Right ventricle myocardium inferior (tissue), 1 donor: ENCODE data around the gene OR10C1. TPM values are rescaled to one million over a fixed set of nuclear protein-coding genes. Genes with fewer than 3 reads are reported as not detected.

Experiments
- ATAC-seq: fragments of 200-7000 bp; cut with Tn5 transposase; one replicate; pipeline ENCODE4 v1.9.1; 2020; ENCODE audit warnings: mild to moderate bottlenecking, moderate library complexity
- DNase-seq: peaks from one replicate; pipeline ENCODE4 v3.0.0; 2021; ENCODE audit errors: missing footprints
- intact Hi-C: fragments of 100-400 bp; cut with DNase I; formaldehyde crosslinking; loops from one replicate; pipeline ENCODE4 v1.11.0; 2022
- total RNA-seq: library from RNA; stranded (reverse); fragmentation: NEBNext Ultra II Directional; extraction: Animal tissue kit (Norgen Biotek cat#: 25700); gene quantifications from one replicate; pipeline ENCODE4 v1.2.1, GENCODE V29; 2021
- donor health status: DM: no; HTN: yes; CAD: no; lungs with severe emphysema.

The OR10C1 gene
- total RNA-seq, 1 donor from 2014 or later: not detected

DNA sequence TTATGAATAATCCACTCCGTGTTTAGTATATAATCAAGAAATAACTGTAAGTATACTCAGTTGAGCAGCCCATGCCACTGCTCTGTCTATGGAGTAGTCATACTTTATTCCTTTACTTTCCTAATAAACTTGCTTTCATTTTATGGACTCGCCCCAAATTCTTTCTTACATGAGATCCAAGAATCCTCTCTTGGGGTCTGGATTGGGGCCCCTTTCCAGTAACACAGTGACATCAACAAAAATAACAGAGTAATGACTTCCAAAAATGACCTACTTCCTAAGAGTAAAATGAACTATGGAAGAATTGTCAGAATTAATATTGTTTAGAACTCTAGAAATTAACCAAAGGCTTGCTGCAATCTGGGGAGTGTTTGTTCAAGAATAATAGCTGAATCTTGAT is 26.7 kb downstream of the OR10C1 start:
- intact Hi-C loops: no loop called here
- ATAC-seq (no peak), DNase-seq (no peak)

DNA sequence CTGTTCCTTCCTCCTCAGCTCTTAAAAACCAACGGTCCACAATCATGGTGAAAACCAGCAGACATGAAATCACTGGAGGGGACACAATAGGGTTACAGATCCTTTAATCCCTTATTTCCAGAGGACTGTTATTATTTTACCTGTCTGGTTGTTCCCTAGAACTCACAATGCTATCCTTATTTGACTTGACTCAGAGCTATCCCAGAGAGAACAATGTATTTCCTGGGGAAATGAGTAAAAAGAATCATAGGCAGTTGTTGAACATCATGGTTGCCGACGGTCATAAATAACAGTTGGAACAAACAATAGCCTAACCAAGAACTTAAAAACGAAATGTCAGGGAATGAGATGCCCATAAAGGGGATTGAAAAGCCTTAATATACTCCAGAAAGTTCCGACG is 27.1 kb downstream of the OR10C1 start:
- intact Hi-C loops: no loop called here
- DNase-seq (no peak), ATAC-seq (no peak)

DNA sequence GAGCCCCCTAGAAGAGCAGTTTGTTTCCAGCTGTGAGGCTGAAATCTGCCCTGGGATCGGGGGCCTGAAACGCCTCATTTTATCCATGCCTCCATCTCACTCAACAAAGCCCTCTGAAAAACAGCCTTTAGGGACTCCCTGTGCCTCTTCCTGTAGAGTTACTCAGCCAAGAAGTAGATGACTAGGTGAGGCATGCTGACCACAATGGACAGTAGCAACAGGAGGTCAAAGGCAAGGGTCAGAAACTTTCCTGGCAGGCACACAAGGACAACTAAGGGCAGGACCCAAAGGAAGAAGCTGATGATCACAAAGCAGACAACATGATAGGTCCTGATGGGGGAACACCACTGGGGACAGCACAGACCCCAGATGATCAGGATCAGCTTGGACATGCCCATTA is 35.9 kb downstream of the OR10C1 start:
- ATAC-seq: no peak
- intact Hi-C loops: no loop called here

DNA sequence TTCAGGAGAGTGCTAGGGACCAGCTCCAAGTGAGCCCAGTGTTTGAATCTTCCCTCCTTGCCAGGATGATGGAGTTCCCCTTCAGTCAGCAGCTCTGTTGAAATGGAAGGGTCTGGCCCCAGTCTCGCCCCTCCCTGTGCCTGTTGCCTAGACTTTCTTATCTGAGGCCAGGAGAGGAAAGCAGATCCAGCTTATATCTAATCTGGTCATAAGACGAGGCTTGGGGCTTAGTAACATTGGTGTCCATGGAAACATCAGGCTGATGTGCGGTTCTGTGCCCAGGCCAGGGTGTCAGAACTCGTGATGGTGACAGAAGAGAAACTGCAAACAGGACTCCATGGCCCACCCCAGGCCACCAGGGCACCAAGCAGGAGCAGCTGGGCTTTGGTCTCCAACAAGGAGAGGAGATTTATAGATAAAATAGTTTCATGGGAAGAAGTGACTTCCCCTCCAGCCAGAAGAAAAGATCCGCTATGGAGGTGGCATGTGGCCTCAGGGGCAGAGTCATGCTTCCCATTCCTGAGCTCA is 38.9 kb downstream of the OR10C1 start:
- intact Hi-C loops: no loop called here
- no peak for ATAC-seq

More for the DNA sequence above, 35.9 kb downstream of the OR10C1 start:
- no peak for DNase-seq

DNA sequence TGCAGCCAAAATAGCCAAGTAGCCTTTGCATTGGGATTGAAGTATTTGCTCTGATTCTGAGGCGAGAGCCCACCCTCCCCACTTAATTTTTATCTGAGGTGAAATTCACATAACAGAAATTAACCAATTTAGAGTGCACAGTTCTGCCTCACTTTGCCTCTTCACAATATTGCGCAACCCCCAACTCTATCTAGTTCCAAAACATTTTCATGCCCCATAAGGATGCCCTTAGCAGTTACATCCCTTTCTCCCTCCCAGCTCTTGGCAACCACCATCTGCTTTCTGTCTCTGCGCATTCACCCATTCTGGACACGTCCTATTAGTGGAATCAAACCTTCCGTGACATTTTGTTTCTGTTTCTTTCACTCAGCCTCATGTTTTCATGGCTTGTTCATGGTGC is 39.6 kb downstream of the OR10C1 start:
- ATAC-seq (no peak), DNase-seq (no peak)
- intact Hi-C loops: no loop called here

More for the DNA sequence above, 38.9 kb downstream of the OR10C1 start:
- DNase-seq: no peak

DNA sequence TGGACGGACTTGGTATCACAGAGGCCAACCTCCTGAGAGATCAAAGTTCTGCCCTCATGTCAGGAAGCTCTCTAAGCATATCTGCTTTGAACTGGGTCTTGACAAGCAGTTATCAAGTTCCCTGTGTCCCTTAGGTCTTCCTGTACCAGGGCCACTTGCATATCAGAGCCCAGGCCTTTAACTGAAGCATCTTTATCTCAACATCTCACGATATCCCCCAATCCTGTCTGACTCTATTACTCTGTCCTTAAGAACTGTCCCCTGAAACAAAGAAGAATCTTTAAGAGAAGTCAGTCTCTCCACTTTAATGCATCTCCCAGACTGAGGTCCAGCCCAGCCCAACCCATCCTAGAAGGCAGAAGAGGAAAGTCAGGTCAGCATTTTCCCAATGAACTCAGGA is 40.5 kb downstream of the OR10C1 start:
- ATAC-seq (no peak), DNase-seq (no peak)
- intact Hi-C loops: no loop called here

DNA sequence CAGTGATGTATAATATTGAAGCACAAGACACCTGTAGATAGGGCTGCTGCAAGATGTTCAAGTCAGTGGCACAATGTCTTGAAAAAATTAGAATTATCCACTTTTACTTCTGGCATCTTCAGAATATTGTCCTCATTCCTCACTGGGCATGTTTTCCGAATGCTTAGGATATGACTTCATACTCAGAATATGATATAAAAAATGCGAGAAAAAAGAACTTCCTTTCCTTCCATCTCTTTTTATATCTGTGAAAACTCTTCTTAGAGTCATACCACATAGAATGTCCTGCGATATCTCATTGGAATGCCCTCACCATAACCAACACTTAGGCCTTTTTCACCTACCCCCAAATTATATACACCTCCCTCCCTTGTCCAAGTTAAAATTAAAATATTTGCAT is 44.1 kb downstream of the OR10C1 start:
- intact Hi-C loops: no loop called here
- DNase-seq (no peak), ATAC-seq (no peak)

DNA sequence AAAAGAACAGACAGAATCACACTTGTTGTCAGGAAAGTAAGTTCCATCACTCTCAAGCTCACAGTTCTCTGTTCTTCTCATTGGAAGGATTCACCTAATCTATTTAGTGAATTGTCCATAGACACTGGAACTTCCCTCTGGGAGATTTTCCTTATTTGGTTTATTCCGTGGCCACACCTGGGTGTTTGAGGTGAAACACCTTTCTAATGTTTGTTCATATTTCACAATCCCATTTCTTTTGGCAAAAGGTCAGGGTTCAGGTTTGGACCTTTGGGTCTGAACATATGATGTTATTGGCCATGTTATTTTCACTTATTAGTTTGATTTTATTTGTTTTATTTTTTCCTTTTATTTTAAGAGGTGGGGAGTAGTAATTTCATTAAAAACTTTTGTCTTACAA is 44.6 kb downstream of the OR10C1 start:
- DNase-seq (no peak), ATAC-seq (no peak)
- intact Hi-C loops: no loop called here

DNA sequence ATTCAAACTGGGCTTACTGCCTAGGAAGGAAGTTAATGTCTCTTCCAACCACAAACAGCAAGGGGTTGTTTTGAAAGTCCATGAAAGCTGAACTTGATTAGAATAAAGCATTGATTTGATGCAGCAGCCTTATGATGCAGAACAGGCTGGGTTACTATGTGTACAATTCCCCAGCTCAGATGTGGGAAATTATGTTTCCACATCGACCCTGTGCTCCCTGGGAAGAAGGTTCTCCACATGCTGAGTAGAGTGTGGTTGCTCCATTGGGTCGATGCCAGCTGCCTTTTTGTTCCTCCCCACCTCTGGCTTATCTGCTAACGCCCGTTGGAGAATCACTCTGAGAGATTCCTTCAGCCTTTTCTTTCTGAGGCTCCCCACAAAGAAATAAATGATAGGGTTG is 47.5 kb downstream of the OR10C1 start:
- intact Hi-C loops: no loop called here
- no peak for DNase-seq

DNA sequence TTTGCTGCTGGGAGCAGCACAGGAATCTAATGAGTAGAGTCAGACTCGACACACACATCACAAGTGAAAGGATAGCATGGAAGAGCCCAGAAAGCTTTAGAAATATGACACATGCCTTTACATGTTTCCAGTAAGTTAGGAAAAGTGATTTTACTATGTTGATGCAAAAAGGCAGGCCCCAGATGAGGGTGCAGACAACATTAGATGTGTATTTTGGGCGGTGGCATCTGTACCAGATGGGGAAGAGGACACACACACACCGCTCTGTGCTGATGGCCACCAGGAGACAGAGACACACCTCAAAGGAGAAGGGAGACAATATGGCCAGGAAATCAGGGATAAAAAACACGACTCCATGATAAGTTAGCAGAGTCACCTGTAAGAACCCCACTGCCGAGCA is 48.0 kb downstream of the OR10C1 start:
- no peak for ATAC-seq
- intact Hi-C loops: no loop called here
- DNase-seq: no peak

More for the DNA sequence above, 47.5 kb downstream of the OR10C1 start:
- ATAC-seq: no peak

DNA sequence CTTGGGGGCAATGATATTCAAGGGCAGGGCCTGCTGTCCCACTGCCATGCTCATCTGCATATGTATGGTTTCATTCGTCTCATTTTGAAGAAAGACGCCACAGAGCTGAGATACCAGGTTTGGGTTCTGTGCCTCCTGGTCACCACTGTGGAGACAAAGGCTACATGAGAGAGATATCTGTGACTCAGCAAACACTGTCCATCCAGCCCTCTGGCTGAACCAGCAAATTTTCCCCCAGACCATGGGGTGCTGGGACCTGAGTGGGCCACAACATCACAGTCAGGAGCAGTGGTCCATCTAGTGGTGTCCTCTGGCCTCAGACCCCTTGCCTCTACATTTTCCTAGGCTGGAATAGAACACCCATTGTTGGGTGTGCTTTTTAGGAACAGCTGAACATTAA is 48.6 kb downstream of the OR10C1 start, which contains the start of gene MAS1L:
Gene MAS1L (minus strand): TSS at position 297 of the 400 bp plus-strand sequence. CDS start 54 bp downstream, at position 243.
- no peak for DNase-seq
- no peak for ATAC-seq
- intact Hi-C loops: no loop called here

DNA sequence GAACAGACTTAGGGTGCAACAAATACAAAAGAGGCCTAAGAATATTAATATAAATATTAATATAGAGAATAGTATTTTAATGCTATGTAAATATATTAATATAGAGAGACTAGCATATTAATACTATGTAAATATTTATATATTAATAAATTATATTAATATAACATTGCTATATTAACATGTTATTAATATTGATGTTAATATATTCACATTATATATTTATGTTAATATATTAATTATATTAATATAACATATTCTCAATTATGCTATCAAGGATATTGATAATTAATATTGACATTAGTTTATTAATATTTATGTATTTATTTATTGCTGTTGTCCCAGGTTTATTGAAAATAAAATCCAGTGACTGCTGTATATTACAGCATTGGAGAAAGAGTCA is 49.8 kb downstream of the OR10C1 start:
- ATAC-seq (no peak), DNase-seq (no peak)
- intact Hi-C loops: no loop called here

DNA sequence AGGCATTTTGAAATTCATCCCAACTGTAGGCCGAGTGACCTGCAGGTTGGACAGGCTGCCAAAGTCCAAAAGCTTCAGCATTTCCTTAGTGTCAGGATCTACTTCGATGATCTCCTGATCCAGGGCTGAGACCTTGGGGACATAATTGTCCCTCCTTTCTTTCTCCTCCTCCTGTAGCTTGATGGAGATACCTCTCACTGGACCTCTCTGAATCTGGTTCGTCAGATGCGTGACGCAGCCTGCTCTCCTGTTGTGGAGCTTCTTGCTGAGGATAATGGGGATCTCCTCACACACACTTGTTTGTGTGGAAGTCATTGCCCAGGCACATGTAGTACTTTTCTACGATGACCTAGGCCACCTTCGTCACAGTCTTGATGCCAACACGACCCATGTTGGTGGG is 50.2 kb downstream of the OR10C1 start:
- intact Hi-C loops: no loop called here
- DNase-seq (no peak), ATAC-seq (no peak)

DNA sequence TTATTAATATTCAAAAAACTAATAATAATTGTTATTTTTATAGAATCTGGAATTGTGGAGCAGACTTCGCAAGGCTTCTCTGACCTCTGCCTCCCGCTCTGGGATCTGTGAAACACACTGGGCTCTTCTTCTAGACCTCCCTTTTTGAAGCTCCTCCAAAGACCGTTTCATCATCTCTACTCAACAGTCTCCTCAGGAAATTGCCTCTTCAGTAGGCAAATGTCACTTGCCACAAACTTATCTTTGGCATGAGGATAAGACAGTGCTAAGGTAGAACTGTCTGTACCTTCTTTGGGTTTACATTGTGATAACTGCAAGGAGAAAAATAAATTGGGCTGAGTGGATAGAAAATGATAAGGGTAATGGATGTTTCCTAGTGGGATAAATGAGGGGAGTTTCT is 50.9 kb downstream of the OR10C1 start:
- ATAC-seq (no peak), DNase-seq (no peak)
- intact Hi-C loops: no loop called here

DNA sequence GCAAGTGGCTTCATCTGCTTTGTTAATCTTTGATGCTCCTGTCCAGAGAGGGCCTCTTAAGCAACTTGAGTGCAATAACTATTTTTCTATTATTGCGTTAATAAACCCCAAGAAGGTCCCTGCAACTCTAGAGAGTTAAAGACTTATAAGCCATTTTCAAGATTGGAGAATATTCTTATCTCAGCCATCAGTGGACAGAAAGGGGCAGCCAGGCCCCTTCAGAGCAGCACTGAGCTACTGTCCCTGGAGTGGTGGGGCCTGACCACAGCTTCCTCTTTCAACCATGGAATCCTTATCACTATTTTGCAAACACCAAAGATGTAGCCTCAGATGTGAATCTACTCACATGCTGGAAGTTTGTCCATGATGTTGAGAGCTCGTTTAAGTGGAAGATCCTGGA is 51.4 kb downstream of the OR10C1 start:
- DNase-seq (no peak), ATAC-seq (no peak)
- intact Hi-C loops: no loop called here

Other genes starting within 250 kb of the OR10C1 start
- not detected for gene OR14J1, start 137.6 kb upstream of the OR10C1 start, total RNA-seq
- gene OR5V1, start 70.4 kb upstream of the OR10C1 start, total RNA-seq: not detected
- not detected for gene OR12D3, start 64.0 kb upstream of the OR10C1 start, total RNA-seq
- gene OR12D2, start 43.7 kb upstream of the OR10C1 start, total RNA-seq: not detected
- gene OR12D1, start 24.4 kb upstream of the OR10C1 start, total RNA-seq: not detected
- not detected for gene OR11A1, start 17.8 kb downstream of the OR10C1 start, total RNA-seq
- gene OR2H1, start 17.8 kb downstream of the OR10C1 start, total RNA-seq: not detected
- gene MAS1L, start 48.6 kb downstream of the OR10C1 start, total RNA-seq: not detected
- gene UBD, start 120.4 kb downstream of the OR10C1 start, total RNA-seq: not detected
- not detected for gene OR2H2, start 145.8 kb downstream of the OR10C1 start, total RNA-seq
- gene GABBR1, start 193.9 kb downstream of the OR10C1 start, total RNA-seq: 19.0 TPM
- 12.6 TPM for gene MOG, start 217.8 kb downstream of the OR10C1 start, total RNA-seq
- not detected for gene ZFP57, start 241.8 kb downstream of the OR10C1 start, total RNA-seq